Measurements from ENCODE around the gene SNF8. TPM values are rescaled to one million over a fixed set of nuclear protein-coding genes. Genes with fewer than 3 reads are reported as not detected.

SNF8 gene
- total RNA-seq, 4 donors from 2014 or later, result 36.9 to 107 (median 75.6) TPM

- H3K4me1 ChIP-seq, result peaks cover 0 to 3% (median 0%) of the 10 kb centered on the region in 4 donors
- H3K9me3 ChIP-seq, result no peaks in the 10 kb centered on the region
- WGBS, 2 donors, result 71 to 79% methylated on average over 12 of the region's 12 CpGs
- H3K27ac ChIP-seq, result no peak overlapping the region
- no peaks in the 10 kb centered on the region for H3K36me3 ChIP-seq
- no peak for DNase-seq (ENCODE audit: low spot score in 2 of 2)
- TF ChIP-seq EP300 (IDR thresholded peaks at IDR 0.05) (no peak), POLR2A (IDR thresholded peaks at IDR 0.05) (no peak)
- TF ChIP-seq, protein P1, sequence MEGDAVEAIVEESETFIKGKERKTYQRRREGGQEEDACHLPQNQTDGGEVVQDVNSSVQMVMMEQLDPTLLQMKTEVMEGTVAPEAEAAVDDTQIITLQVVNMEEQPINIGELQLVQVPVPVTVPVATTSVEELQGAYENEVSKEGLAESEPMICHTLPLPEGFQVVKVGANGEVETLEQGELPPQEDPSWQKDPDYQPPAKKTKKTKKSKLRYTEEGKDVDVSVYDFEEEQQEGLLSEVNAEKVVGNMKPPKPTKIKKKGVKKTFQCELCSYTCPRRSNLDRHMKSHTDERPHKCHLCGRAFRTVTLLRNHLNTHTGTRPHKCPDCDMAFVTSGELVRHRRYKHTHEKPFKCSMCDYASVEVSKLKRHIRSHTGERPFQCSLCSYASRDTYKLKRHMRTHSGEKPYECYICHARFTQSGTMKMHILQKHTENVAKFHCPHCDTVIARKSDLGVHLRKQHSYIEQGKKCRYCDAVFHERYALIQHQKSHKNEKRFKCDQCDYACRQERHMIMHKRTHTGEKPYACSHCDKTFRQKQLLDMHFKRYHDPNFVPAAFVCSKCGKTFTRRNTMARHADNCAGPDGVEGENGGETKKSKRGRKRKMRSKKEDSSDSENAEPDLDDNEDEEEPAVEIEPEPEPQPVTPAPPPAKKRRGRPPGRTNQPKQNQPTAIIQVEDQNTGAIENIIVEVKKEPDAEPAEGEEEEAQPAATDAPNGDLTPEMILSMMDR (IDR thresholded peaks at IDR 0.05), result no peak
- peaks cover 0 to 80% of the 10 kb centered on the region in 2 donors for H3K27me3 ChIP-seq
- no peak overlapping the region for H3K4me3 ChIP-seq
Measured at GRCh38 chr17:48970865-48971687, 26.4 kb upstream of the SNF8 start.

DNA sequence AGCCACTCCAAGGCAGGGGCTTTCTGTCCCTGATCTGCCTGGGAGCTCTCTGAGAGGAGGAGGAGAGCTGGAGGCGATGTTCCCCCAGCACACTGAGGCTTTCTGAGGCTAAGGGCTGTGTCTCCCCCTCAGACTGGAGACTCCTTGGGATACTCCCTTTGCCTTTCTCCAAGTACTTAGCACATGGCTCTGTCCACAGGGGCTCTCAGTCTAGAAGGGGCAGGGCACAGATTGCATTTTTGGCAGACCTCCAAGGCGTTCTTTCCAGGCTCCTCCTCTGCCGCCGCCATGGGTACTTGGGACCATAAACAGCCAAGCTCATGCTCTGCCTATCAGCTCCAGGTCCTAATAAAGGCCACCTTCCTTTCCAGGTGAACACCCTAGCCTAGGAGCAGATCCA lies 25.6 kb upstream of the SNF8 start:
- no peaks in the 10 kb centered on the region for H3K36me3 ChIP-seq
- WGBS, 2 donors, result 33 to 36% methylated on average over 4 of the region's 4 CpGs
- peaks cover 0 to 3% (median 0%) of the 10 kb centered on the region in 4 donors for H3K4me1 ChIP-seq
- no peak for DNase-seq (ENCODE audit: low spot score in 2 of 2)
- TF ChIP-seq EP300 (IDR thresholded peaks at IDR 0.05), result no peak
- TF ChIP-seq, protein P1 (IDR thresholded peaks at IDR 0.05), result no peak
- no peak for TF ChIP-seq POLR2A (IDR thresholded peaks at IDR 0.05)
- H3K27ac ChIP-seq, result no peak overlapping the region
- no peak overlapping the region for H3K4me3 ChIP-seq
- H3K27me3 ChIP-seq, result peaks cover 0 to 79% of the 10 kb centered on the region in 2 donors
- H3K9me3 ChIP-seq, result no peaks in the 10 kb centered on the region

GRCh38 chr17:48961516-48962233 lies 17.0 kb upstream of the SNF8 start:
- H3K4me3 ChIP-seq, result no peak overlapping the region
- H3K27ac ChIP-seq, result no peak overlapping the region
- no peaks in the 10 kb centered on the region for H3K9me3 ChIP-seq
- peaks cover 0 to 61% of the 10 kb centered on the region in 2 donors for H3K27me3 ChIP-seq
- no peak for DNase-seq (ENCODE audit: low spot score in 2 of 2)
- 25 to 31% methylated on average over 10 of the region's 10 CpGs for WGBS, 2 donors
- no peaks in the 10 kb centered on the region for H3K36me3 ChIP-seq
- no peaks in the 10 kb centered on the region for H3K4me1 ChIP-seq
- no peak for TF ChIP-seq POLR2A (IDR thresholded peaks at IDR 0.05)
- TF ChIP-seq EP300 (IDR thresholded peaks at IDR 0.05), result no peak
- TF ChIP-seq, protein P1 (IDR thresholded peaks at IDR 0.05), result no peak

DNA sequence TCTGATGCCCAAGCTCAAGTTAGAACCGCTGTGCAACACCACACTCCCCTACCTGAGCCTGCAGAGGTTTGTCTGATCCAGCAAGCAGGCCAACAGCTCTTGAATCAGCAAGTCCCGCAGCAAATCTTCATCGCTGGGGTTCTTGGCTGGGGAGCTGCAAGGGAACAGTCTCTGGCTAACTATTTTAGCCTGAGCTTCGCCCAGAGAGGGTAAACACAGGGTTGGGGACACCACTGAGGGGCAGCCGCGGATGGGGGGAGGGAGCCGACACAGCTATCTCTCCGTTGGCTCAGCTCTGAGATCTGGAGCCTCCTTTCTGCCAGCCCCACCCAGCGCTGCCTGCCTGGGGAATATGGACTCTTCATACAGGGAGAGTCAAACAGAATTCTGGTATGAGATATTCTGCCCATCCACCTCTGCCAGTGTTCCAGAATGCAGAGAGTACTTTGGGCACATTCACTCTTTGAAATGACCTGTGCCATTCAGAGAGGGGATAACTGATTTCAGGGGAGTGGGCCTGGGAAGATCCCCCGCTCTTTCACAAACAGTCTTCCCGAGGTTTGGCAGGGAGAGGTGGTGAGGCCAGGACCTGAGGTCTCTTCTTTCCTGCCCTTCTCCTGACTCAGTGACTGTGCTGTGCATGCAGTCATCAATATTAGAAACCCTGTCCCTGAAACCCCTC lies 16.3 kb upstream of the SNF8 start:
- Histone ChIP-seq H3K27me3 (peaks cover 0 to 66% of the 10 kb centered on the region in 2 donors), H3K9me3 (no peaks in the 10 kb centered on the region), H3K4me3 (no peak overlapping the region), H3K27ac (no peak overlapping the region), H3K4me1 (no peaks in the 10 kb centered on the region), H3K36me3 (no peaks in the 10 kb centered on the region)
- WGBS, 2 donors, result 34 to 43% methylated on average over 1 to 11 of the region's 11 CpGs
- DNase-seq (ENCODE audit: low spot score in 2 of 2), result no peak
- TF ChIP-seq POLR2A (IDR thresholded peaks at IDR 0.05), result no peak
- TF ChIP-seq, protein P1 (IDR thresholded peaks at IDR 0.05), result no peak
- no peak for TF ChIP-seq EP300 (IDR thresholded peaks at IDR 0.05)

All from tibial nerve (tissue), 4 donors.